Fibroblast of skin of left biceps (primary cell): ENCODE results near the gene DNAJC16.
"Not testable (repeated sequence)": the region's sequence is repeated elsewhere in the genome, so short reads cannot be mapped to it uniquely, and the experiment has no call there.

Experiments used
- DNase-seq, 2 experiments: peaks; one replicate each; pipeline ENCODE4 v3.0.0-alpha.2; 2013; ENCODE audit warnings: low read depth in 2 of 2

The DNAJC16 gene

GRCh38 chr1:15526490-15527339, at the start of gene DNAJC16:
TSS of gene DNAJC16 (plus strand) at chr1:15526848. CDS start at chr1:15529106, 2,258 bp downstream.
- peak; percentile 100 for DNase-seq

- DNase-seq = no peak
These were observed 49.7 kb upstream of the DNAJC16 start for GRCh38 chr1:15476927-15477326.

- DNase-seq = no peak
These were observed 48.9 kb upstream of the DNAJC16 start for GRCh38 chr1:15477646-15478212.

GRCh38 chr1:15479654-15480347, 46.8 kb upstream of the DNAJC16 start:
- DNase-seq = no peak

GRCh38 chr1:15482455-15482854, 44.2 kb upstream of the DNAJC16 start:
- not testable (repeated sequence) for DNase-seq

- DNase-seq = not testable (repeated sequence)
These were observed 43.6 kb upstream of the DNAJC16 start for GRCh38 chr1:15482983-15483543.

- DNase-seq = no peak
These were observed 42.7 kb upstream of the DNAJC16 start for GRCh38 chr1:15483971-15484370.

- not testable (repeated sequence) for DNase-seq
These were observed 42.2 kb upstream of the DNAJC16 start for GRCh38 chr1:15484443-15484842.

- DNase-seq = no peak
These were observed 41.0 kb upstream of the DNAJC16 start for GRCh38 chr1:15485636-15486035.

GRCh38 chr1:15486844-15487610, 39.6 kb upstream of the DNAJC16 start:
- not testable (repeated sequence) for DNase-seq

- DNase-seq = no peak
These were observed 38.3 kb upstream of the DNAJC16 start for GRCh38 chr1:15488371-15488770.

GRCh38 chr1:15489052-15489736, 37.5 kb upstream of the DNAJC16 start:
- DNase-seq = no peak

GRCh38 chr1:15491010-15491409, 35.6 kb upstream of the DNAJC16 start:
- DNase-seq = not testable (repeated sequence)

- no peak for DNase-seq
These were observed 34.1 kb upstream of the DNAJC16 start for GRCh38 chr1:15492596-15492995.

- DNase-seq = no peak
These were observed 32.7 kb upstream of the DNAJC16 start for GRCh38 chr1:15493869-15494390.

- DNase-seq = no peak
These were observed 26.2 kb upstream of the DNAJC16 start for GRCh38 chr1:15500184-15501178.

GRCh38 chr1:15501208-15502032, 25.2 kb upstream of the DNAJC16 start:
- no peak for DNase-seq

- DNase-seq = no peak
These were observed 22.2 kb upstream of the DNAJC16 start for GRCh38 chr1:15504436-15504835.

- DNase-seq = no peak
These were observed 19.8 kb upstream of the DNAJC16 start for GRCh38 chr1:15506831-15507230.
